LNCaP clone FGC (cell line): ENCODE data around the gene PABPC1L2B.
"Not testable (repeated sequence)": the region's sequence is repeated elsewhere in the genome, so short reads cannot be mapped to it uniquely, and the experiment has no call there.

Experiments used
- DNase-seq: peaks from one replicate; pipeline ENCODE4 v3.0.0-alpha.2; 2011; ENCODE audit warnings: low read depth
- H3K4me3 ChIP-seq: 2 replicates; pipeline ENCODE4 v1.5.1; 2011; ENCODE audit warnings: mild to moderate bottlenecking, low read depth, low read length, control low read depth
- TF ChIP-seq, protein P1 (sequence below): IDR thresholded peaks from 2 replicates; pipeline ENCODE4 v1.5.1; 2012; ENCODE audit warnings: mild to moderate bottlenecking; ENCODE audit not compliant: control insufficient read depth, insufficient read depth; ENCODE audit errors: extremely low read depth

Gene PABPC1L2B

GRCh38 chrX:73002733-73003132, at the start of gene PABPC1L2B:
PABPC1L2B (plus strand) TSS chrX:73002939; CDS start chrX:73003643, 704 bp downstream.
- DNase-seq, H3K4me3 ChIP-seq: not testable (repeated sequence)

- H3K4me3 ChIP-seq, DNase-seq: not testable (repeated sequence)
Measured at GRCh38 chrX:72959971-72960370, 42.8 kb upstream of the PABPC1L2B start.

- not testable (repeated sequence) for DNase-seq
Measured at GRCh38 chrX:72971859-72972258, 30.9 kb upstream of the PABPC1L2B start.

GRCh38 chrX:72974885-72975284, 27.9 kb upstream of the PABPC1L2B start:
- DNase-seq, H3K4me3 ChIP-seq: not testable (repeated sequence)

More at GRCh38 chrX:72971859-72972258, 30.9 kb upstream of the PABPC1L2B start:
- not testable (repeated sequence) for H3K4me3 ChIP-seq

DNA sequence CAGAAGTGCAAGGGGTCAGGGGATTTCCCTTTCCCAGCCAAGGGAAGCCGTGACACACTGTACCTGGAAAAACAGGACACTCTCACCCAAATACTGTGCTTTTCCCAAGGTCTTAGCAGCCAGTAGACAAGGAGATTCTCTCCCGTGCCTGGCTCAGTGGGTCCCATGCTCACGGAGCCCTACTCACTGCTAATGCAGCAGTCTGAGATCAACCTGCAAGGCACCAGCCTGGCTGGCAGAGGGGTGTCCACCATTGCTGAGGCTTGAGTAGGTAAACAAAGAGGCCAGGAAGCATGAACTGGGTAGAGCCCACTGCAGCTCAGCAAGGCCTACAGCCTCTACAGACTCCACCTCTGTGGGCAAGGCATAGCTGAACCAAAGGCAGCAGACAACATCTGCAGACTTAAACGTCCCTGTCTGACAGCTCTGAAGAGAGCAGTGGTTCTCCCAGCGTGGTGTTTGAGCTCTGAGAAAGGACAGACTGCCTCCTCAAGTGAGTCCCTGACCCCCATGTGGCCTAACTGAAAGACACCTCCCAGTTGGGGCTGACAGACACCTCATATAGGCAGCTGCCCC, 21.8 kb upstream of the PABPC1L2B start:
- H3K4me3 ChIP-seq, DNase-seq: not testable (repeated sequence)

DNA sequence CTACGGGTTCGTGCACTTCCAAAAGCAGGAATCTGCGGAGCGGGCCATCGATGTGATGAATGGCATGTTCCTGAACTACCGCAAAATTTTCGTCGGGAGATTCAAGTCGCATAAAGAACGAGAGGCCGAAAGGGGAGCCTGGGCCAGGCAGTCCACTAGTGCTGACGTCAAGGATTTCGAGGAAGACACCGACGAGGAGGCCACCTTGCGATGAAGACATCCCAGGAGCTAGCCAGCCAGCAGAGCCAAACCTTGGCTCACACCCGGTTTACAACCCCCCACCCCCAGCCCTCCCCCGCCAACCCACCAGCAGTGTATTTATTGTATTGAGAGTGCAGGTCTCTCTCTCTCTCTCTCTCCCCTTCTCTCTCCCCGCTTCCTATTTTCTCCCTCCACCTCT, 1.3 kb downstream of the PABPC1L2B start:
- DNase-seq, H3K4me3 ChIP-seq: not testable (repeated sequence)

- TF ChIP-seq, protein P1, sequence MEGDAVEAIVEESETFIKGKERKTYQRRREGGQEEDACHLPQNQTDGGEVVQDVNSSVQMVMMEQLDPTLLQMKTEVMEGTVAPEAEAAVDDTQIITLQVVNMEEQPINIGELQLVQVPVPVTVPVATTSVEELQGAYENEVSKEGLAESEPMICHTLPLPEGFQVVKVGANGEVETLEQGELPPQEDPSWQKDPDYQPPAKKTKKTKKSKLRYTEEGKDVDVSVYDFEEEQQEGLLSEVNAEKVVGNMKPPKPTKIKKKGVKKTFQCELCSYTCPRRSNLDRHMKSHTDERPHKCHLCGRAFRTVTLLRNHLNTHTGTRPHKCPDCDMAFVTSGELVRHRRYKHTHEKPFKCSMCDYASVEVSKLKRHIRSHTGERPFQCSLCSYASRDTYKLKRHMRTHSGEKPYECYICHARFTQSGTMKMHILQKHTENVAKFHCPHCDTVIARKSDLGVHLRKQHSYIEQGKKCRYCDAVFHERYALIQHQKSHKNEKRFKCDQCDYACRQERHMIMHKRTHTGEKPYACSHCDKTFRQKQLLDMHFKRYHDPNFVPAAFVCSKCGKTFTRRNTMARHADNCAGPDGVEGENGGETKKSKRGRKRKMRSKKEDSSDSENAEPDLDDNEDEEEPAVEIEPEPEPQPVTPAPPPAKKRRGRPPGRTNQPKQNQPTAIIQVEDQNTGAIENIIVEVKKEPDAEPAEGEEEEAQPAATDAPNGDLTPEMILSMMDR: no peak
- no peak overlapping the region for H3K4me3 ChIP-seq
- DNase-seq: no peak
Measured at GRCh38 chrX:73021361-73022092, 18.8 kb downstream of the PABPC1L2B start.

- not testable (repeated sequence) for DNase-seq, H3K4me3 ChIP-seq
Measured at GRCh38 chrX:73022093-73022445, 19.3 kb downstream of the PABPC1L2B start.

DNA sequence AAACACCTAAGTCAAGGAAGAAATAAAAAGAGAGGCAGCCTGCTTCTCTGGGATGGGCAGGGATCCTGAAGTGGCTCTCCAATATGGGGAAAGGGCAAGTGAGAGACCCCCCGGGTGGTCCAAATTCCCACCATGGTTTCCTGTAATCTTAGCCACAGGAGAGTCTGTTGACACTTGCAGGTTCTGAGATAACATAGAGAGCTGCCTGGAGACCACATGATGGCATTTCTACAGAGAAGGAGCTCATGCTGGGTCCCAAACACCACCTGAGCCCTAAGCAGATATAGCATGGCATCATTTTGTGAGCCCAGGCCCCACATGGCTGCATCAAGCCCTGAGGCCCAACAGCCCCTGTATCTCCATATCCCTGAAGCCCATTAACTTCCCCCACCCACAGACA, 26.1 kb downstream of the PABPC1L2B start:
- H3K4me3 ChIP-seq: no peak overlapping the region
- TF ChIP-seq, protein P1: no peak
- no peak for DNase-seq
